HG03378 (cell line): ENCODE measurements around the gene PRDM4.
"Not testable (repeated sequence)": the region's sequence is repeated elsewhere in the genome, so short reads cannot be mapped to it uniquely, and the experiment has no call there.

Experiments used
- ATAC-seq: cut with Tn5 transposase; IDR thresholded peaks from one replicate; pipeline ENCODE4 v1.9.1; 2021; ENCODE audit warnings: mild to moderate bottlenecking, moderate library complexity; ENCODE audit not compliant: unreplicated experiment

Gene PRDM4

DNA sequence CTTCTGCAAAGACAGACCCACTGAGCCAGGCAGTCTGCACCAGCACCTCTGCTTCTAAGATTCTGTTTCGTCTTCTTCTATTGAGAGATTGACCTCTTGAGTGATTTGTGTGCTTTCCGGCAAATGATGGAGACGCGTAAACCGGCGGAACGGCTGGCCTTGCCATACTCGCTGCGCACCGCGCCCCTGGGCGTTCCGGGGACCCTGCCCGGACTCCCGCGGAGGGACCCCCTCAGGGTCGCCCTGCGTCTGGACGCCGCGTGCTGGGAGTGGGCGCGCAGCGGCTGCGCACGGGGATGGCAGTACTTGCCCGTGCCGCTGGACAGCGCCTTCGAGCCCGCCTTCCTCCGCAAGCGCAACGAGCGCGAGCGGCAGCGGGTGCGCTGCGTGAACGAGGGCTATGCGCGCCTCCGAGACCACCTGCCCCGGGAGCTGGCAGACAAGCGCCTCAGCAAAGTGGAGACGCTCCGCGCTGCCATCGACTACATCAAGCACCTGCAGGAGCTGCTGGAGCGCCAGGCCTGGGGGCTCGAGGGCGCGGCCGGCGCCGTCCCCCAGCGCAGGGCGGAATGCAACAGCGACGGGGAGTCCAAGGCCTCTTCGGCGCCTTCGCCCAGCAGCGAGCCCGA, 14.3 kb upstream of the PRDM4 start:
- no peak for ATAC-seq

- ATAC-seq: no peak
These were observed 13.6 kb upstream of the PRDM4 start, which contains the start of gene ASCL4 for GRCh38 chr12:107774349-107775029. TSS of gene ASCL4 (plus strand) at chr12:107774704. CDS start at chr12:107775219, 515 bp downstream.

DNA sequence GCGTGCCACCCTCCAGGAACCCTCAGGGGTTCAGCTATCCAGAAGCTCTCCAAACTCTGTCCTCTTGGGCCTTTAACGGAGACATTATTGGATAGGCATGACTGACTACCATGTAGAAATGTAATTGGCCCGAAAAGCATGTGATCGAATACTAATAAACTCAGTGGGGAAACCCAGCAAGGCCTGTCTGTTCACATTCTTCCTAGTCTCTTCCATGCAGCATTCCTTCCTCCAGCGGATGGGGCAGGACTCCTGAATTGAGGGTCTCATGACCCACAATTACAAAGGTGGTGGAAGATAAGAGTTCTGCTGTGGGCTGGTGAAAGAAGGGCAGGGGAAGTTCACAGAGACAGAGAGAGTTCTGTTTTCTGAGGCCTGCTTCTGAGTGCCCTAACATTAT, 6.5 kb upstream of the PRDM4 start:
- no peak for ATAC-seq

- no peak for ATAC-seq
These were observed 4.4 kb upstream of the PRDM4 start for GRCh38 chr12:107765316-107765715.

GRCh38 chr12:107764626-107765025, 3.7 kb upstream of the PRDM4 start:
- ATAC-seq: no peak

- ATAC-seq: no peak
These were observed 1.9 kb upstream of the PRDM4 start for GRCh38 chr12:107762874-107763273.

GRCh38 chr12:107761502-107761904, 566 bp upstream of the PRDM4 start:
- ATAC-seq: no peak

DNA sequence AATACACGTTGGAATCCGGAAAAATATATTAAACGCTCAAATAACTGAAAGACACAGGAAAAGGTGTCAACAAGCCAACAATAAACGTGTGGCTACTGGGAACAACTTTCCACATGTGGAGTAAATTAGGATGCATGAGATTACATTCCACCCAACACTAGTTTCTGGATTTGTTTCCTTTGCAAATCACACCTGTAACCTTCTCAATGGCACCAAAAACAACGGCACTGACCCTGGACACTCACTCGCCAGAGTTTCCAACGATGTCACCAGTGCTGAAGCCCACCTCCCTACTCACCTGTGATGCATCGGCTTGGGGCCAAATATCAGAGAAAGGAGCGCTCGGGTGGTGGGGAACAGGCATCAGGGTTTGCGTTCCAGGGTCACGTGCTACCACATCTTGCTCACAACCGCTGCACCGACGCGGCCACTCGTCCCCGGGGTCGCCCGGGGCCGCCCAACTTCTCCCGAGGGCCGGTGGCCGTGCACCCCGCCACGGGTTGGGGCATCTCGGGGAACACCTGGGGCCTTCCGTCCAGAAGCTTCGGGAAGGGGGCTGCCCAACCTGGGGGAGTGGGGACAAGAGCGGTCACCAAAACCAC, 629 bp downstream of the PRDM4 start:
- ATAC-seq: peak; percentile 12

DNA sequence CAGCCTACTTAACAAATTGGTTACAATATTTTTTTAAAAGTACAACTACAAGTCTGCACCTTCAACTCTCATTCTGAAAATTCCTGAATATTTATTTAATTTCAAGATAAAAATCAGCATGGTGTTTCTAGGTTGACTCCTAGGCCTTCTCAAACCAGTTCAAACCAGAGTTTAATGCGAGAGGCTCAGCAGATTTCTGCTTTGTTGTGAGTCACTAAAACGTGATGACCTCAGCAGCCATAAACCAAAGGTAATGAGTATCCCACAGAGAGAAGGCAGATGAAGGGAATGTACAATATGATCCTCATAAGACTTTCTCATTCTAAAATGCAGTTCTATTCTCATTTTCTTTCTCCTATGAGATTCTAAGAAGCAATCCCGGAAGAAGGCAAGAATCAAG, 1.5 kb downstream of the PRDM4 start:
- no peak for ATAC-seq

GRCh38 chr12:107749083-107749482, 11.9 kb downstream of the PRDM4 start:
- ATAC-seq: no peak

GRCh38 chr12:107748472-107748871, 12.5 kb downstream of the PRDM4 start:
- no peak for ATAC-seq

- ATAC-seq: peak; percentile 89
These were observed 24.0 kb downstream of the PRDM4 start for GRCh38 chr12:107736914-107737313.

- no peak for ATAC-seq
These were observed 25.2 kb downstream of the PRDM4 start for GRCh38 chr12:107735763-107736162.

- no peak for ATAC-seq
These were observed 26.8 kb downstream of the PRDM4 start for GRCh38 chr12:107734139-107734538.

GRCh38 chr12:107732365-107732764, 28.6 kb downstream of the PRDM4 start:
- no peak for ATAC-seq

- ATAC-seq: no peak
These were observed 29.6 kb downstream of the PRDM4 start for GRCh38 chr12:107731366-107731765.

- ATAC-seq: no peak
These were observed 30.2 kb downstream of the PRDM4 start for GRCh38 chr12:107730618-107731341.

DNA sequence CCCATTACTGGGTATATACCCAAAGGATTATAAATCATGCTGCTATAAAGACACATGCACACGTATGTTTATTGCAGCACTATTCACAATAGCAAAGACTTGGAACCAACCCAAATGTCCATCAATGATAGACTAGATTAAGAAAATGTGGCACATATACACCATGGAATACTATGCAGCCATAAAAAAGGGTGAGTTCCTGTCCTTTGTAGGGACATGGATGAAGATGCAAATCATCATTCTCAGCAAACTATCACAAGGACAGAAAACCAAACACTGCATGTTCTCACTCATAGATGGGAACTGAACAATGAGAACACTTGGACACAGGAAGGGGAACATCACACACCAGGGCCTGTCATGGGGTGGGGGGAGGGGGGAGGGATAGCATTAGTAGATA, 33.2 kb downstream of the PRDM4 start:
- ATAC-seq: not testable (repeated sequence)

- ATAC-seq: not testable (repeated sequence)
These were observed 33.6 kb downstream of the PRDM4 start for GRCh38 chr12:107727327-107727726.

GRCh38 chr12:107718606-107719005, 42.3 kb downstream of the PRDM4 start:
- ATAC-seq: no peak

- ATAC-seq: no peak
These were observed 45.2 kb downstream of the PRDM4 start for GRCh38 chr12:107715780-107716179.

DNA sequence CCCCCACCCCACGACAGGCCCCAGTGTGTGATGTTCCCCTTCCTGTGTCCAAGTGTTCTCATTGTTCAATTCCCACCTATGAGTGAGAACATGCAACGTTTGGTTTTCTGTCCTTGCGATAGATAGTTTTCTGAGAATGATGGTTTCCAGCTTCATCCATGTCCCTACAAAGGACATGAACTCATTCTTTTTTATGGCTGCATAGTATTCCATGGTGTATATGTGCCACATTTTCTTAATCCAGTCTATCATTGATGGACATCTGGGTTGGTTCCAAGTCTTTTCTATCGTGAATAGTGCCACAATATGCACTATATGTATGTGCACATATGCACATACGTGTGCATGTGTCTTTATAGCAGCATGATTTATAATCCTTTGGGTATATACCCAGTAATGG, 55.4 kb downstream of the PRDM4 start:
- ATAC-seq: not testable (repeated sequence)
